Measurements from ENCODE around the gene FRMD8.

DNA sequence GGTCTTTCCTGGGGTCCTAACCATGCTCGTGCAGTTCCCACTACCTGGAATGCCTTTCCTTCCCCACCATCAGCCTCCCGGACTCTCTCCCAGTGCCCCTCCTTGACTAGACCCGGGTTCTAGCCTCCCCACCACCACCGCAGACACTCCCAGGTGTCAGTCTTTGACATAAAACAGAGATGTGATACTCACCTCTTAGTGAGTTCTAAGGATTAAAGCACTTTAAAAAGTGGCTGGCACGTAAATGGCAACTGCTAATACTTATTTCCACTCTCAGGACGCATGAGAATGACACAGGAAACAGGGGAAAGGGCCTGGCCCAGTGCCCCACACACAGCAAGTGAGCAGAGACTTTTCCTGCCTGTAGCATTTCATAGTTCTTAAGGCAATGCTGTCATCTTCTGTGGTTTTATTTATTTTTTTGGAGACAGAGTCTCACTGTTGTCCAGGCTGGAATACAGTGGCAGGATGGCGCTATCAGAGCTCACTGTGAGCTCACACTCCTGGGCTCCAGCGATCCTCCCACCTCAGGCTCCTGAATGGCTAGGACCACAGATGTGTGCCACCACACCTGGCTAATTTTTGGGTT, 2.0 kb upstream of the FRMD8 start:
- TF ChIP-seq TAF1 (IDR thresholded peaks at IDR 0.05; ENCODE audit: borderline replicate concordance, low read depth, low read length) = no peak
- no peak for TF ChIP-seq POLR2AphosphoS5 (IDR thresholded peaks at IDR 0.05; ENCODE audit: low read depth, low read length)
